Measurements from ENCODE around the gene CCDC47.

Gene CCDC47

GRCh38 chr17:63785556-63785955, 12.2 kb upstream of the CCDC47 start:
- no peak for DNase-seq

DNA sequence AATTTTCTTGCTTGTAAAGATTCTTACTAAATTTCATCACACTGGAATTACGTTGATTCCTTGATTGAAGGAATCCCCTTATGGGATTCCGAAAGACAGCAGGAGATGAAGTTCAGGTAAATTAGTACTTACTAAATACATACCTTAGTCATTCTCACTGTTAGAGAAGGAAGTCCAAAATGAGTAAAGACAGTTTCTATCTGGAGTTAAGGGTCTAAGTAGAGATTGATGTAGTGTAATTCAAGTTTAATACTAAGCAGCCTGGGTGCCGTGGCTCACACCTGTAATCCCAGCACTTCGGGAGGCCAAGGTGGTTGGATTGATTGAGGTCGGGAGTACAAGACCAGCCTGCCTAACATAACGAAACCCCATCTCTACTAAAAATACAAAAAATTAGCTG, 10.1 kb upstream of the CCDC47 start:
- DNase-seq, result no peak

DNA sequence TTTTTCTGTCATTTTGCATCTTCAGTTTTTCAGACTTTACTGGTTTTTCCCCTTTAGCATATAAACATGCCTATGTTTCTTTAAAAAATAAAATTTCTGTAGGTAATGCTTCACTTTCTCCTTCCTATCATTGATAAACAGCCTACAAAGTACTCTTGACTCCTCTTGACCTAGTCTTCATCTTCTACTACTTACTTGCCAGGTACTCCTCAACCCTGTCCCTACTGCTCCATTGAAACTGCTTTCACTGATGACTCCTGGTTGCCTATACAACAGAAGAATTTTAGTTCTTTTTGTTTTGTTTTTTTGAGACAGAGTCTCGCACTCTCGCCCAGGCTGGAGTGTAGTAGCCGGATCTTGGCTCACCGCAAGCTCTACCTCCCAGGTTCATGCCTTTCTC, 7.5 kb upstream of the CCDC47 start:
- no peak for DNase-seq

DNA sequence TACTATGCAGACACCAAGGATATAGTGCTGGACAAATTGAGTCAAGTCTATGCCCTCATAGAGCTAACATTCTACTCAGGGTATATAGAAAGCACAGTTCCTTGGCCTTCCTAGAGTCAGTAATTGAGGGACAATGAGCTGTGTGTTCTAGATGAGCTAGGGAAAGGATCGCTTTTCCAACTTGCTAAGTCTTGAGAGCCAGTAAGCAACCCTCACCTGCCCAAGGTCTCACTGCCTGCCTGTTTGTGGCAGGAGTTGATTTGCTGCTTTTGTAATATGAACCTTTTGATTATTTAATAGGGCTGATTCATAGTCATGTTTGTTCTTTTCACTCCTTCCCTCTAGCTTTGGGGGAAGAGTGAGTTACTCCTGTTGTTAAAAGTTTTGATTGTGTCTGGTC, 7.1 kb upstream of the CCDC47 start:
- DNase-seq, result no peak

DNA sequence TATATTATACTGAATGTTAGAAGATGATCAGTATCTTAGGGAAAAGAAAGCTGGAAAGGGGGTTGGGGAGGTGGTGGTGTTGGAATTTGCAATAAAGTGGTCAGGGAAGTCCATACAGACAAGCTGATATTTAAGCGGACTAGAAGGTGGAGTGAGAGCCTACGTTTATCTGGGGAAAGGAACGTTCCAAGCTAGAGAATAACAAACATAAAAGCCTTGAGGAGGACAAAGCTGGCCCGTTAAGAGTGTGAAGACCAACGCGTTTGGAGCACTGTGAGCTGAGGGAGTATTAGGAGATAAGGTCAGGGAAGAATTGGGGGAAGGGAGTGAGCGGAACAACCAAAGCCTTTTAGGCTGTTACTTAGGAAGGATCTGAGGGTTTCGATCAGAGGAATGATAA, 2.0 kb upstream of the CCDC47 start:
- no peak for DNase-seq

DNA sequence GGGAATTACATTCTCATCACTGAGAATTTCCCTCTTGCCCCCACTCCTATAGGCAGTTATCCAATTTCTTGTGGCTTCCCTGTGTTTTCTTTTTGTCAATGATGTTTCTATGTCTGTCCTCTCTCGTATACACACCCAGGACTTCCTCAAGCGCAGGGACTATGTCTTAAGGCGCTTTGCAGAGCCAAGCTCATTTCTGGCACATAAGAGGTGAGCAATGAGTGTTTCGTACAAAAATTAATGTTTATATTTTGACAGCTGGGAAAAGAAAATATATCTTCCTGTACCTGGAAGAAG, 1.5 kb upstream of the CCDC47 start:
- no peak for DNase-seq

DNA sequence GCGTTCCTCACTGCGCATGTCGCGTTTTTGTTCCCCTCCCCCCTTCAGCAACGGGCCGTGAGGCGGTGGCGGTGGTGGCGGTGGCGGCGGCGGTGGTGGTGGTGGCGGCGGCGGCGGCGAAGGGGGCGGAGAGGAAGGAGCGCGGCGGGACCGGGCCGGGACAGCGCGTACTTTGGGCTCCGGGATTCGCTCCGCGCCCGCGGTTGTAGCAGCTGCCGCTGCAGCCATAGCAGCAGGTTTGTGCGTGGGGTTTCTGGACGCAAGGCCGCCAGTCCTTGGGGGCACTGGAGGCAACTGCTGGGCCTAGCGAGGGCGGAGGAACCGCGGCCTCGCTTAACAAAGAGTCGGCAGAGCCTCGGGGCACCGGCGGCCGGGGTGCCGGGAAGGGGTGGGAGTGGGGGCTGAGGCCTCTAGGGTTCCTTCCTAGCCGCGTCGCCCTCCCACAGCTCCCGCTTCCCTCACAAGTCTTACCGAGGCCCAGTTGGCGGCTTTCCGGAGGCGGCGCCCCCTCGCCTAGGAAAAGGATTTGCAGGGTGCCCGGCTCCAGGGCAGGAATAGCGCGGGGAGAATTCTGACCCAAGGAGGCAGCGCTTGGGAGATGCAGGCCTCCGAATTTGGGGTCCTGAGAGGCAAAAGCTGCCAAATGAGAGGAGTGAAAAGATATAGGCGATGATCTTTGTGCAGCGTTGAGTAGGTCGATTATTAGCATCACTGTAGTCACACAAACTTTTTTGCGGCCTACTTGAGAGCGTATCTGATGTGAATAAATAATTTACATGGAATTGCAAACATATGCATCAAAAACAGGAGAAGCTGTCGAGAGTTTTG, 958 bp upstream of the CCDC47 start, which contains the start of gene DDX42:
TSS of gene DDX42 (plus strand) at position 30 of the 828 bp plus-strand sequence. CDS start 12,880 bp downstream, outside the sequence.
- DNase-seq, result peak in 36 of 58 donors; percentile 7 to 89 (median 41)

GRCh38 chr17:63772801-63773271, 561 bp downstream of the CCDC47 start:
- no peak for DNase-seq

- no peak for DNase-seq
Observed at GRCh38 chr17:63768433-63768832, 5.0 kb downstream of the CCDC47 start.

- DNase-seq, result no peak
Observed at GRCh38 chr17:63766754-63767153, 6.6 kb downstream of the CCDC47 start.

- peak in 1 of 58 donors; percentile 33 for DNase-seq
Observed at GRCh38 chr17:63764716-63765115, 8.7 kb downstream of the CCDC47 start.

- DNase-seq, result no peak
Observed at GRCh38 chr17:63762161-63763078, 11.0 kb downstream of the CCDC47 start.

- DNase-seq, result no peak
Observed at GRCh38 chr17:63760771-63761539, 12.4 kb downstream of the CCDC47 start.

DNA sequence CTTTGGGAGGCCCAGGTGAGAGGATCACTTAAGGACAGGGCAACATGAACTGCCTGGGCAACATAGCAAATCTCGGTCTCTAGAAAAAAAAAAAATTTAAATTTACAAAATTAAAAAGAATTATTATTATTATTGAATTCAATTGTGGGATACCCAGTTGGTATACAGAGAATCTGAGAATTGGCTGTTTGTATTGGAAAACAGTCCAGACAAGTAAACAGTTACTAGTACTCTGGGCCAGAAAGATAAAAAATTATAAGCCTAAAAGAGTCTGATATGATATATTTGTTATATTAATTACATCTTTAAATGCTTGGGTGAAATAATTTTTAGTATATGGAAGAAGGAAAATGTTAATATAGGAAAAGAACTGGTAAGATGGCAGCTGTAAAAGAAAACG, 15.0 kb downstream of the CCDC47 start:
- no peak for DNase-seq

- no peak for DNase-seq
Observed at GRCh38 chr17:63754046-63754445, 19.4 kb downstream of the CCDC47 start.

DNA sequence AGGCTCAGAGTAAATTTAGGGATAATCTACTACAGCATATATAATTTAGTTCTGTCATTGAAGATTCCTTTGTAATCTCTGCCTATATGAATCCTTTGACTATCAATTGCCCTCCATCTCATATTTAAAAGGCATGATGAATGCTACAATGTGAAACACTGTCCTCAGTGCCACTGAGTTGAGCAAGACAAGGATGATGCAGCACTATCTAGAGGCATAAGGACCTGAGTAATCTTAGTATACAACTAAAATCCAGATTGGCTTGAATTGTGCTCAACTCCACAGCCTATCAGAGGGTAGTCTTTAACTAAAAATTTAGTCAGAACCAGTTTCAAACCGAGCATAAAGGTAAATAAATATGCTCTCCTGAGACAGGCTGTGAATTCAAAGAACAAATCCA, 20.2 kb downstream of the CCDC47 start:
- no peak for DNase-seq

GRCh38 chr17:63752707-63753106, 20.7 kb downstream of the CCDC47 start:
- DNase-seq, result no peak

DNA sequence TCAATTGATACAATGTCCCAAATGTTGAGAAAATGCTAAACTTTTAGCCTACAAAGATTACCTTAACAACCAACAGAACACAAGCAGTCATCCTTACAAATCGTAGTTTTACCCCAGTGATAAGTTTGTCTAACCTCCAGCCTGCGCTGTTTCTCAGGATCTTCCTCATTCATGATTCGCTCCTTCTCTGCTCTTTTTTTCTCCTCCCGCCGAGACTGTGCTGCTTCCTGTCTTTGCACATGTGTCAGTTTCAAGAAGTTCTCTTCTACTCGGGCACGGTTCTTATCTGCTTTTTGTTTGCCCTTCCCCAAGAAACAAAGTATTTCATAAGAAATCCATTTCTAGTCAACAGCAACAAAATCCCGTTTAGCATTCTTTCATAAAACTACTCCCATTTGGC, 21.6 kb downstream of the CCDC47 start:
- DNase-seq, result peak in 3 of 58 donors; percentile 4 to 13 (median 13)

- DNase-seq, result peak; percentile 59 to 98 (median 95)
Observed at GRCh38 chr17:63741408-63742173, 31.8 kb downstream of the CCDC47 start, which contains the start of gene STRADA. Gene STRADA (minus strand): TSS chr17:63741799. CDS start chr17:63728369, 13,430 bp downstream.

DNA sequence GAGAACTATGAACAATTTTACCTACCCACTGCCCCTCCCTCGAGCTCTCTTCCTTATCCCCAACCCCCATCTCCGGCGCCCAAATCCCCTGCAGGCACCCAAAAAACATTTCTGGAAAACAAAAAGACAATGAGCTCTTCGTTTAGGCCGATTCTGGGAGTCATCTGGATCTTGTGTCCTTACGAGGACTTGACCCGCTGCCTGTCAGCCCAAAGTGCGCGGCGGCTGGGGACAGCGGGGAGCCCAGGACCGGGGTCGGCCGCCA, 32.3 kb downstream of the CCDC47 start:
- DNase-seq, result peak in 4 of 58 donors; percentile 14 to 66 (median 54)

Data from anterior cingulate cortex (tissue), 58 donors.